HCT116 (cell line): ENCODE results near the gene SUSD2. TPM values are rescaled to one million over a fixed set of nuclear protein-coding genes. Genes with fewer than 3 reads are reported as not detected.

ENCODE experiments used
- ATAC-seq: fragments of 200-7000 bp; cut with Tn5 transposase; 2 replicates; pipeline ENCODE4 v1.9.1; 2020; ENCODE audit warnings: mild to moderate bottlenecking, moderate library complexity
- BruUV-seq: library from RNA; stranded (reverse); fragments of 400-500 nt; replicated peaks from 2 replicates; lab custom pipeline; 2021; lab: Mats Ljungman, UMichigan
- CTCF ChIA-PET: fragments of 300-600 bp; sonication (Branson Sonifier 250); formaldehyde crosslinking; loops from one replicate; lab custom pipeline; 2021; ENCODE audit warnings: antibody characterized with exemption; lab: Charles Lee
- POLR2A ChIA-PET: fragments of 300-600, 350-600 bp; sonication (Branson Sonifier 250); formaldehyde crosslinking; loops from one replicate; lab custom pipeline; 2021; ENCODE audit warnings: antibody characterized with exemption; lab: Charles Lee
- RAD21 ChIA-PET, 2 experiments: fragments of 300-600 bp; sonication (Branson Sonifier 250); formaldehyde crosslinking; loops; one replicate each; lab custom pipeline; 2023; ENCODE audit warnings: low total read pairs in 2 of 2; ENCODE audit not compliant: uncharacterized antibody in 2 of 2, unreplicated experiment in 2 of 2, low non-redundant PET in 1 of 2; lab: Charles Lee
- DNase-seq: peaks from one replicate; pipeline ENCODE4 v3.0.0-alpha.2; 2010; ENCODE audit warnings: low read depth, low spot score
- H2AFZ ChIP-seq: fragments of 200-600 bp; shearing (Covaris generic), sonication (generic); 2 replicates; pipeline ENCODE4 v1.6.1; 2017; ENCODE audit warnings: low read depth, mixed run types, mixed read lengths, antibody characterized with exemption, low read length; ENCODE audit not compliant: poor library complexity, severe bottlenecking
- H3K27ac ChIP-seq: 2 replicates; pipeline ENCODE4 v1.5.1; 2012; ENCODE audit warnings: low read depth, low read length
- H3K27me3 ChIP-seq: fragments of 200-600 bp; sonication (generic); 2 replicates; pipeline ENCODE4 v1.6.1; 2016; ENCODE audit warnings: mixed run types, low read length, mixed read lengths; ENCODE audit not compliant: insufficient read depth
- H3K36me3 ChIP-seq, 2 experiments: fragments of 200-500 bp in 1 of 2; fragments of 200-600 bp in 1 of 2; sonication (Bioruptor generic) in 1 of 2; sonication (generic) in 1 of 2; 2 replicates each; pipeline versions ENCODE4 v1.5.1 to v1.6.1; 2014 to 2016; ENCODE audit warnings: low read length in 2 of 2, inconsistent platforms in 1 of 2, mixed read lengths in 1 of 2, mixed run types in 1 of 2; ENCODE audit not compliant: insufficient read depth in 2 of 2, control insufficient read depth in 1 of 2
- H3K4me1 ChIP-seq, 2 experiments: fragments of 200-600 bp in 1 of 2; sonication (generic) in 1 of 2; 2 replicates each; pipeline versions ENCODE4 v1.5.1 to v1.6.1; 2012 to 2017; ENCODE audit warnings: low read length in 2 of 2, inconsistent platforms in 1 of 2, mild to moderate bottlenecking in 1 of 2, mixed read lengths in 1 of 2, mixed run types in 1 of 2, moderate library complexity in 1 of 2; ENCODE audit not compliant: insufficient read depth in 2 of 2, control insufficient read depth in 1 of 2
- H3K4me2 ChIP-seq: fragments of 200-600 bp; sonication (generic); 2 replicates; pipeline ENCODE4 v1.6.1; 2017; ENCODE audit warnings: mixed run types, low read length, mixed read lengths
- H3K4me3 ChIP-seq, 2 experiments: fragments of 200-600 bp in 1 of 2; sonication (generic) in 1 of 2; replicated peaks in 1 of 2; 2 replicates each; pipeline ENCODE4 v1.5.1; 2011 to 2016; ENCODE audit warnings: low read length in 2 of 2, control low read depth in 1 of 2, low read depth in 1 of 2, mild to moderate bottlenecking in 1 of 2, mixed read lengths in 1 of 2, mixed run types in 1 of 2
- H3K79me2 ChIP-seq: fragments of 200-600 bp; sonication (generic); 2 replicates; pipeline ENCODE4 v1.6.1; 2017; ENCODE audit warnings: mild to moderate bottlenecking, mixed run types, low read length, moderate library complexity, mixed read lengths; ENCODE audit not compliant: insufficient read depth
- H3K9ac ChIP-seq: fragments of 200-600 bp; sonication (generic); 2 replicates; pipeline ENCODE4 v1.6.1; 2016; ENCODE audit warnings: low read length, mixed read lengths
- H3K9me2 ChIP-seq: fragments of 200-600 bp; sonication (generic), shearing (Covaris generic); 2 replicates; pipeline ENCODE4 v1.6.1; 2017; ENCODE audit warnings: mixed run types, mild to moderate bottlenecking, moderate library complexity; ENCODE audit not compliant: insufficient read depth
- H3K9me3 ChIP-seq, 2 experiments: fragments of 200-500 bp in 1 of 2; fragments of 200-600 bp in 1 of 2; sonication (Bioruptor generic) in 1 of 2; sonication (generic) in 1 of 2; 2 replicates each; pipeline ENCODE4 v1.6.1; 2014 to 2017; ENCODE audit warnings: low read length in 2 of 2, mixed read lengths in 2 of 2, inconsistent platforms in 1 of 2, low read depth in 1 of 2, mild to moderate bottlenecking in 1 of 2, mixed run types in 1 of 2, moderate library complexity in 1 of 2; ENCODE audit not compliant: control insufficient read depth in 1 of 2, insufficient read depth in 1 of 2
- H4K20me1 ChIP-seq: fragments of 200-600 bp; sonication (generic), shearing (Covaris generic); 2 replicates; pipeline ENCODE4 v1.6.1; 2017; ENCODE audit warnings: mixed run types, mild to moderate bottlenecking, moderate library complexity; ENCODE audit not compliant: insufficient read depth
- ELF1 ChIP-seq: IDR thresholded peaks from 2 replicates; pipeline ENCODE4 v1.6.1; 2012; ENCODE audit warnings: low read depth, borderline replicate concordance
- EZH2 ChIP-seq: fragments of 200-600 bp; sonication (generic); IDR thresholded peaks from 2 replicates; pipeline ENCODE4 v1.6.1; 2017; ENCODE audit warnings: antibody characterized with exemption, mixed run types
- FOSL1 ChIP-seq: IDR thresholded peaks from 2 replicates; pipeline ENCODE4 v1.6.1; 2012; ENCODE audit warnings: low read depth
- MAX ChIP-seq: IDR thresholded peaks from 2 replicates; pipeline ENCODE4 v1.6.1; 2012
- REST ChIP-seq: IDR thresholded peaks from 2 replicates; pipeline ENCODE4 v1.6.1; 2012; ENCODE audit warnings: low read depth
- intact Hi-C: fragments of 100-400 bp; cut with micrococcal nuclease; formaldehyde crosslinking; loops from 2 replicates; pipeline ENCODE4 v1.10.0; 2022
- total RNA-seq: library from RNA; stranded (reverse); gene quantifications from one replicate; pipeline ENCODE4 v1.2.1, GENCODE V29; 2021; ENCODE audit not compliant: unreplicated experiment

The SUSD2 gene
- total RNA-seq, 1 experiment from 2014 or later = 6.6 TPM

- H3K9ac ChIP-seq = peak overlapping the region; percentile 40; the same call in 1 of the 2 replicates
- H3K4me2 ChIP-seq = peak overlapping the region; percentile 65
- RAD21 ChIA-PET = interaction anchor here (0.9 to 2.6 kb wide), 6 partner anchors 17 to 314 kb away, joined by 3 to 42 read pairs (median 9); no protein-coding TSS in a partner anchor
- intact Hi-C loops = loop anchor here (10.0 kb wide), 1 partner anchor 336 kb away; no protein-coding TSS in a partner anchor
- DNase-seq (no peak), ATAC-seq (no peak; the same call in 1 of the 2 replicates)
- peaks cover 35 to 36% of the 10 kb centered on the region in 2 experiments for H3K4me1 ChIP-seq
- H2AFZ ChIP-seq = no peak overlapping the region
- peak overlapping the region; percentile 74 for H3K27ac ChIP-seq
- CTCF ChIA-PET = interaction anchor here (1.3 to 4.6 kb wide), 7 partner anchors 8 to 333 kb away, joined by 4 to 95 read pairs (median 9); partner anchors contain the start of genes GGT5 and SUSD2
- TF ChIP-seq EZH2 (no peak), ELF1 (no peak), FOSL1 (no peak), MAX (no peak), REST (no peak)
- no TSS peak for BruUV-seq
- no peaks in the 10 kb centered on the region for H3K9me3 ChIP-seq
- POLR2A ChIA-PET = interaction anchor here (1.7 kb wide), 1 partner anchor 13 kb away, joined by 5 read pairs; no protein-coding TSS in a partner anchor
- H3K79me2 ChIP-seq = no peaks in the 10 kb centered on the region
- no peaks in the 10 kb centered on the region for H4K20me1 ChIP-seq
- no peaks in the 10 kb centered on the region for H3K27me3 ChIP-seq
- H3K9me2 ChIP-seq = no peaks in the 10 kb centered on the region
- H3K4me3 ChIP-seq = no peak overlapping the region
- no peaks in the 10 kb centered on the region for H3K36me3 ChIP-seq
Observed at GRCh38 chr22:24188705-24189248, 7.5 kb downstream of the SUSD2 start.
